ENCODE data around the gene TNFRSF19. TPM values are rescaled to one million over a fixed set of nuclear protein-coding genes. Genes with fewer than 3 reads are reported as not detected.

TNFRSF19 gene
- total and polyA plus RNA-seq, 2 of the 4 experiments (the other 2 are of a cell fraction): 18.6 to 26.3 TPM

DNA sequence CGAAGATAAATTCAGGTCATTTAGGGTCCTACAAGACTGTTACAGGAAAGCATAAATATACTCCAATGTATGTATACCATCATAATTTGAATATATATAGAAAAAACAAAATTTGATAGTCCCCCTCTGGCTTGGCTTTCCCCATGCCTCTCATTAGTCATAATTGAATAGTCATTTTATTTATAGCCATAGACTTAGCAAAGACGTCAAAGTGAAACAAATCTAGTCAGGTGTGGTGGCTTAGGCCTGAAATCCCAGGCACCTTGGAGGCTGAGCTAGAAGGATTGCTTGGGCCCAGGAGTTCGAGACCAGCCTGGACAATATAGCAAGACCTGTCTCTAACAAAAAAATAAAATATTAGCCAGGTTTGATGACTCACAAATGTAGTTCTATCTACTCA is 141.1 kb downstream of the TNFRSF19 start:
- no TSS peak for BruUV-seq (replicated peaks)
- no peaks in the 10 kb centered on the region; a peak in 1 of 4 replicates for H3K79me1 ChIP-seq (ENCODE audit: low read depth in 1 of 2, low read length in 2 of 2)
- H3K4me1 ChIP-seq (ENCODE audit: control insufficient read depth, insufficient read depth, low read length): peaks cover 3% of the 10 kb centered on the region; the same call in 1 of the 2 replicates
- no peak overlapping the region for H2AFZ ChIP-seq (replicated peaks; ENCODE audit: low read length, poor library complexity)
- no CpG with 5 or more reads among the region's 3 CpGs for WGBS, 2 experiments (ENCODE audit: extremely low coverage in 2 of 2, insufficient read length in 1 of 2)
- H2BK20ac ChIP-seq (ENCODE audit: low read depth, low read length): no peak overlapping the region
- no peak overlapping the region for H2AK9ac ChIP-seq (replicated peaks; ENCODE audit: low read depth, low read length, poor library complexity)
- TF ChIP-seq RCOR1 (IDR thresholded peaks at IDR 0.05; ENCODE audit: insufficient replicate concordance, low read length) (no peak), MAZ (IDR thresholded peaks at IDR 0.05; ENCODE audit: borderline replicate concordance, low read depth, low read length) (no peak), RAD21 (IDR thresholded peaks at IDR 0.05; ENCODE audit: low read length) (no peak), MXI1 (IDR thresholded peaks at IDR 0.05; ENCODE audit: borderline replicate concordance, low read depth, low read length) (no peak)
- TF ChIP-seq, protein P1, sequence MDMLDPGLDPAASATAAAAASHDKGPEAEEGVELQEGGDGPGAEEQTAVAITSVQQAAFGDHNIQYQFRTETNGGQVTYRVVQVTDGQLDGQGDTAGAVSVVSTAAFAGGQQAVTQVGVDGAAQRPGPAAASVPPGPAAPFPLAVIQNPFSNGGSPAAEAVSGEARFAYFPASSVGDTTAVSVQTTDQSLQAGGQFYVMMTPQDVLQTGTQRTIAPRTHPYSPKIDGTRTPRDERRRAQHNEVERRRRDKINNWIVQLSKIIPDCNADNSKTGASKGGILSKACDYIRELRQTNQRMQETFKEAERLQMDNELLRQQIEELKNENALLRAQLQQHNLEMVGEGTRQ (IDR thresholded peaks at IDR 0.05; ENCODE audit: low read depth, low read length): no peak
- H3K4me2 ChIP-seq (ENCODE audit: low read depth, low read length): no peak overlapping the region
- no peaks in the 10 kb centered on the region for H4K20me1 ChIP-seq (ENCODE audit: insufficient read depth, low read length)
- H3K14ac ChIP-seq (replicated peaks; ENCODE audit: low read depth, low read length): no peak overlapping the region
- H3K36me3 ChIP-seq (ENCODE audit: control insufficient read depth, insufficient read depth, low read length): no peaks in the 10 kb centered on the region
- no peak for DNase-seq
- H3K27ac ChIP-seq (ENCODE audit: insufficient read depth, low read length): no peak overlapping the region; the same call in 1 of the 2 replicates
- H4K8ac ChIP-seq (ENCODE audit: low read depth in 2 of 2, low read length in 2 of 2): no peak overlapping the region; a peak in 1 of 4 replicates
- no peak overlapping the region for H2AK5ac ChIP-seq (ENCODE audit: low read depth, low read length)
- intact Hi-C loops (cut with micrococcal nuclease): no loop called here
- in situ Hi-C loops (cut with MboI; ENCODE audit: low sequenced_read_pairs): no loop called here
- no peak overlapping the region; the same call in 1 of the 2 replicates for H4K5ac ChIP-seq (ENCODE audit: low read depth, low read length)
- H4K91ac ChIP-seq (ENCODE audit: insufficient read depth, low read depth, low read length): no peak overlapping the region
- no peak overlapping the region for H2BK15ac ChIP-seq (ENCODE audit: low read depth, low read length)
- POLR2A ChIA-PET (ENCODE audit: unreplicated experiment): no interaction called here
- H3K56ac ChIP-seq (ENCODE audit: extremely low read depth, insufficient read depth, low read length): no peak overlapping the region
- no peak overlapping the region for H2BK5ac ChIP-seq (ENCODE audit: low read depth, low read length, poor library complexity, severe bottlenecking)
- no peak for ATAC-seq (ENCODE audit: low read depth)
- no peak overlapping the region for H3K23ac ChIP-seq (ENCODE audit: low read depth, low read length)
- peaks cover 3% of the 10 kb centered on the region; the same call in 1 of the 2 replicates for H3K9me3 ChIP-seq (ENCODE audit: control insufficient read depth, insufficient read depth, low read length)
- H3K4ac ChIP-seq (ENCODE audit: low read depth, low read length): no peak overlapping the region
- peaks cover 7% of the 10 kb centered on the region; the same call in 1 of the 2 replicates for H3K9me1 ChIP-seq (ENCODE audit: insufficient read depth, low read length)
- CTCF ChIA-PET: no interaction called here
- dilution Hi-C loops (cut with HindIII; ENCODE audit: low sequenced_read_pairs, unreplicated experiment): no loop called here
- no peak overlapping the region for H3K9ac ChIP-seq (ENCODE audit: low read depth, low read length)
- H3K4me3 ChIP-seq (ENCODE audit: insufficient read depth, low read depth, low read length): no peak overlapping the region
- H2BK120ac ChIP-seq (ENCODE audit: low read depth, low read length): no peak overlapping the region
- peak overlapping the region; percentile 46 for H3K18ac ChIP-seq (ENCODE audit: low read depth, low read length)
- no peaks in the 10 kb centered on the region for H3K27me3 ChIP-seq (ENCODE audit: control insufficient read depth, insufficient read depth, low read length)

Data from IMR-90 (cell line).